ENCODE data around the gene LEUTX. TPM values are rescaled to one million over a fixed set of nuclear protein-coding genes. Genes with fewer than 3 reads are reported as not detected.

LEUTX gene
- total RNA-seq (2022) (not detected in 2 replicates), Bru-seq, nascent RNA (not detected), BruChase-seq, experiment 1, labeled RNA remaining after a 6-hour chase (not detected), BruChase-seq, experiment 2, labeled RNA remaining after a 2-hour chase (not detected)
- long read RNA-seq: 0 reads

GRCh38 chr19:39778763-39779162, at the start of gene LEUTX:
Gene LEUTX, plus strand, starts transcription at chr19:39778854. Its CDS starts 67 bp downstream, at chr19:39778921.
- Mint-ChIP-seq H3K27ac (ENCODE audit: unreplicated experiment) (no peak within 1 kb of the TSS), H3K4me1 (ENCODE audit: low read depth, unreplicated experiment) (no peaks in the 10 kb centered on the region), H3K9me3 (ENCODE audit: low read depth, unreplicated experiment) (no peaks in the 10 kb centered on the region), H3K27me3 (ENCODE audit: unreplicated experiment) (peaks cover 98% of the 10 kb centered on the region), H3K4me3 (ENCODE audit: low read depth, unreplicated experiment) (no peak within 1 kb of the TSS), H3K36me3 (ENCODE audit: insufficient read depth, unreplicated experiment) (no peaks in the 10 kb centered on the region)
- CTCF ChIA-PET: no interaction called here
- no peak for TF ChIP-seq CTCF (IDR thresholded peaks at IDR 0.05; ENCODE audit: unreplicated experiment)
- intact Hi-C loops (cut with micrococcal nuclease; ENCODE audit: unreplicated experiment): no loop called here
- no peak for DNase-seq
- no TSS peak for BruUV-seq (replicated peaks)

- Mint-ChIP-seq H3K9me3 (ENCODE audit: low read depth, unreplicated experiment) (no peaks in the 10 kb centered on the region), H3K27ac (ENCODE audit: unreplicated experiment) (no peak overlapping the region), H3K4me1 (ENCODE audit: low read depth, unreplicated experiment) (no peaks in the 10 kb centered on the region), H3K27me3 (ENCODE audit: unreplicated experiment) (peaks cover 86% of the 10 kb centered on the region), H3K36me3 (ENCODE audit: insufficient read depth, unreplicated experiment) (no peaks in the 10 kb centered on the region), H3K4me3 (ENCODE audit: low read depth, unreplicated experiment) (no peak overlapping the region)
- intact Hi-C loops (cut with micrococcal nuclease; ENCODE audit: unreplicated experiment): no loop called here
- DNase-seq: no peak
- BruUV-seq (replicated peaks): no TSS peak
- CTCF ChIA-PET: no interaction called here
- TF ChIP-seq CTCF (IDR thresholded peaks at IDR 0.05; ENCODE audit: unreplicated experiment): no peak
Observed at GRCh38 chr19:39729594-39729993, 49.1 kb upstream of the LEUTX start.

GRCh38 chr19:39731685-39732084, 47.0 kb upstream of the LEUTX start:
- intact Hi-C loops (cut with micrococcal nuclease; ENCODE audit: unreplicated experiment): no loop called here
- no peak overlapping the region for H3K27ac Mint-ChIP-seq (ENCODE audit: unreplicated experiment)
- H3K4me1 Mint-ChIP-seq (ENCODE audit: low read depth, unreplicated experiment): no peaks in the 10 kb centered on the region
- CTCF ChIA-PET: no interaction called here
- no peaks in the 10 kb centered on the region for H3K9me3 Mint-ChIP-seq (ENCODE audit: low read depth, unreplicated experiment)
- no peak for TF ChIP-seq CTCF (IDR thresholded peaks at IDR 0.05; ENCODE audit: unreplicated experiment)
- H3K4me3 Mint-ChIP-seq (ENCODE audit: low read depth, unreplicated experiment): no peak overlapping the region
- no peaks in the 10 kb centered on the region for H3K36me3 Mint-ChIP-seq (ENCODE audit: insufficient read depth, unreplicated experiment)
- H3K27me3 Mint-ChIP-seq (ENCODE audit: unreplicated experiment): peaks cover 86% of the 10 kb centered on the region
- DNase-seq: no peak
- BruUV-seq (replicated peaks): no TSS peak

- H3K4me3 Mint-ChIP-seq (ENCODE audit: low read depth, unreplicated experiment): no peak overlapping the region
- CTCF ChIA-PET: no interaction called here
- H3K36me3 Mint-ChIP-seq (ENCODE audit: insufficient read depth, unreplicated experiment): no peaks in the 10 kb centered on the region
- no peak overlapping the region for H3K27ac Mint-ChIP-seq (ENCODE audit: unreplicated experiment)
- intact Hi-C loops (cut with micrococcal nuclease; ENCODE audit: unreplicated experiment): no loop called here
- BruUV-seq (replicated peaks): no TSS peak
- H3K27me3 Mint-ChIP-seq (ENCODE audit: unreplicated experiment): peaks cover 86% of the 10 kb centered on the region
- H3K4me1 Mint-ChIP-seq (ENCODE audit: low read depth, unreplicated experiment): no peaks in the 10 kb centered on the region
- DNase-seq: no peak
- TF ChIP-seq CTCF (IDR thresholded peaks at IDR 0.05; ENCODE audit: unreplicated experiment): no peak
- no peaks in the 10 kb centered on the region for H3K9me3 Mint-ChIP-seq (ENCODE audit: low read depth, unreplicated experiment)
Observed at GRCh38 chr19:39733841-39734240, 44.8 kb upstream of the LEUTX start.

Measured in Calu3 (cell line).